HEK293 (cell line): ENCODE measurements around the gene PLOD3.

Experiments
- CTCF ChIP-seq: fragments of 450-650 bp; formaldehyde crosslinking; IDR thresholded peaks from 2 replicates; pipeline ENCODE4 v1.5.1; 2016; ENCODE audit warnings: missing biosample characterization, missing genetic modification characterization
- REPIN1 ChIP-seq: fragments of 450-650 bp; formaldehyde crosslinking; IDR thresholded peaks from 2 replicates; pipeline ENCODE4 v1.5.1; 2017; ENCODE audit warnings: missing biosample characterization, missing genetic modification characterization, low read depth
- ZNF629 ChIP-seq: fragments of 450-650 bp; formaldehyde crosslinking; IDR thresholded peaks from 2 replicates; pipeline ENCODE4 v1.5.1; 2017; ENCODE audit warnings: missing biosample characterization, missing genetic modification characterization

GRCh38 chr7:101223528-101223927, 6.1 kb upstream of the PLOD3 start:
- TF ChIP-seq REPIN1 (tag by site-specific recombination) (no peak), CTCF (tag by site-specific recombination) (no peak), ZNF629 (tag by site-specific recombination) (no peak)
